NCI-H2227 (cell line): Measurements from ENCODE around the gene MID1IP1.

Experiments used
- DNase-seq: peaks from one replicate; lab custom pipeline; 2025; ENCODE audit not compliant: unreplicated experiment; lab: John Stamatoyannopoulos, UW

Gene MID1IP1, protein sequence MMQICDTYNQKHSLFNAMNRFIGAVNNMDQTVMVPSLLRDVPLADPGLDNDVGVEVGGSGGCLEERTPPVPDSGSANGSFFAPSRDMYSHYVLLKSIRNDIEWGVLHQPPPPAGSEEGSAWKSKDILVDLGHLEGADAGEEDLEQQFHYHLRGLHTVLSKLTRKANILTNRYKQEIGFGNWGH

DNA sequence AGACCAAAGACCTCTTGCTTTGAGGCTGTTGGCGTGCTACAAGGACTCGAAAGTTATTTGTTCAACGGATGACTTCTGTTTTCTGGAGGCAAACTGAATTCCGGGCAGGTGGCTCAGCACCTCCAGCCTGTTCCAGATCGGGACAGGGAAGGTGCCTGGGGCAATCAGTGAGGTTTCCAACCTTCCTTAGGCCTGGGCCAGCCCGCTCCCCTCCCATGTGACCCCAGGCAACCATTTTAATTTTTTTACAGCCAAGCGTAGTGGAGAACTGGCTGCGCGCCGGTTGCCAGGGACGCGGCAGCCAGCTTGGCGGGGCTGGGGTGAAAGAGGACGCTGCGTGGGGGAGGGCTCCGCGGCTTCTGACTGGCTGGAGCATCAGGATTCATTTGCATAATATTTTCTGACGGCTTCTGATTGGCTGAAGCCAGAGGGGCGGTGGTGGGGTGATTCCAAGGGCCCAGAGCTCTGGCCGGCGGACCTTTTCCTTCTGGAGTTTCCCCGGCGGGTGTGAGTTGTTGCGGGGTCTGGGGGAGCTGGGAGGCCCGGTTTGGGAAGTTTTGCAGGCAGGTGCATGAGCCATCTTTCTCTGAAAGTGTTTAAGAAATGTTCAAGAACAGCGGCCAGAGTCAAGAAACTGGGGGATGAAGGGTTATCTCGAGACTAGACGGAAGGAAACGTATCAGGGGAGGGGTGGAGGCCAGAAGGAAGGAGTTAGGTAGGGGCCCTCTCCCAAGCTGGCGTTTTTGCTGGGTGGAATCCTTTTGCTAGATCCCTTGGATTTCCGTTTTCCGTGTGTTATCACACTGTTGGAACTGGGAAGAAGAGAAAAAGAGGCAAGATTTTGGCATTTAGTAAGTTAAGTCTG lies at the start of gene MID1IP1:
Gene MID1IP1 (plus strand): TSS at position 479 of the 865 bp plus-strand sequence. CDS start 3,488 bp downstream, outside the sequence.
- DNase-seq, result peak; percentile 97

DNA sequence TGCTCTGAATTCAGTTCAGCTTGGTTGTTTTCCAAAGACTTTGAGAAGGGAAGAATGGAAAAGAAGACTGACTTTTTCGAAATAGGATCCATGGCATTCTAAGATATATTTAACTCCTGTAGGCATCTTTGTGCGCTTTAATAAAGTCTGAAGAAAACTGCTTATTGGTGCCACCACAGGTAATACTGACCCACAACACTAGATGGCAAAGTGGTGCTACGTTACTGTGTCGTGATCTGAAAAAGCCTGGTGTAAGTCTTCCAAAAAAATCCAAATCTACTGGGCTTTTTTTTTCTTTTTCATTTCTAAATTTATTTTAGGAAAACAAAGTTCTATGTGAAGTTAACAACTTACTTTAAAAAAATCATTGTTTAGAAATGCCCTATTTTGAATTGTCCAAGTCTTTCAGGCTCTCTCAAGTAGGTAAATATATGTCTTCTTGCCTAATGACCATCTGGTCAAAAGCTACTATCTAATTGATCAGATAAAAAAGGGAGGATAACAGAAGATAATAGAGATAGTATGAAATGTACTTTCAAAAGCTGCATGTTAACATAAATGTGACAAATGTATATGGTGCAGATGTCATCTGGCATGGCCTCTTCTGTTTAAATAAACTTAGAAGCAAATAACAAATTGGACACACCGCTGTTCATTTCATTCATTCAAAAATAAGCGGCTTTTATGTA lies 47.0 kb upstream of the MID1IP1 start:
- DNase-seq, result peak; percentile 80

DNA sequence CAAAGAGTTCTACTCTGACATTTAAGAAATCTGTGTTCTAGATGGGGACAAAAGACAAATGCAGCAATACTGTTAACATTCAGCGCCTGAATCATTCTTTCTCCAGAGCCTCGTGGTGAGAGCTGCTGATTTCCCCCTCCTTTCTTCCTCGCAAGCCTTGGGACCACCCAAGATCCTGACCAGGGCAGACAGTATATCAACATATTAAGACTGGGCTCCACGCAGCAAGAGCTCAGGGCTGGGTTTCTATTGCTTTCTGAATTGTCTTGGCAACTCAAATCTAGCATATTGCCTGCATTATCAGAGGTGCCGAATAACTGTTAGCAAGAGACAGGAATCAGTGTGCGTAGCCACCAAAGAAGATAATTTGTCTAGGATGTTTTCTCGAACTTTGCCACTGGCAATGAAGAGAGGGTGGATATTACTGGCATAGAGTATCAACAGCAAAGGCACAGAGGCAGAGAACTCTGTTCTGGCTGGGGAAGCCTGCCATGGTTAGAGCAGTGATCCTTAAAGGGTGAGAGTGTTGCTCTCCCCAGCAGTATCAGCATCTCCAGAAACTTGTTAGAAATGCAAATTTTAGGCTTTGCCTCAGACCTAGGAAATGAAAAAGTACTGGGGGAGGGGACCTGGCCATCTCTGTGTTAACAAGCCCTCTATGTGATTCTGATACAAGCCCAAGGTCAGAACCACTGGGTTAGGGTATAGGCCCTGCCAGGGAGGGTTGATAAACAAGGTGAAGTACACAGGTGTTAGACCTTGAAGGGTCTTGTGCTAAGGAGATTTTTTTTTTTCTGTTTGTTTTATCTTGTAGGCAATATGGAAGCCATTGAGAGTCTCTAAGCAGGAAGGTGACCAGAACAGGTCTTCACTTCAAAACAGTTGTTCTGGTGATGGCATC lies 46.2 kb upstream of the MID1IP1 start:
- DNase-seq, result peak; percentile 23

DNA sequence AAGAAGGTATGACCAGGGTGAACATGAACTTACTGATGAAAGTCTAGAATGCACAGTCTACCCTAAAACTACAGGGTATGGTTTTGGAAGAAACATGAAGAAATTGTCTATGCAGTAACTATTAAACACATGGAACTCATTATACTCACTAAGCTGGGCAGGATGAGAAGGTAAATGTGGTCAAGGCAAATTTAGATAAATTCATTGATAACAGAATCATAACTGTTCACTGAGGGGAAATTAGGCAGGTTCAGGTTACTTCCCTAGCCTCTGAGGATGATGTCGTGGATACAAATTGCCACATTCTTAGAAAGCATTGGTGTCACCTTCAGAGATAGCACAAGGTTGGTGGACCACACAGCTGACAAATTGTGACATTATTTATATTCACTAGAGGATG lies 40.4 kb upstream of the MID1IP1 start:
- no peak for DNase-seq

DNA sequence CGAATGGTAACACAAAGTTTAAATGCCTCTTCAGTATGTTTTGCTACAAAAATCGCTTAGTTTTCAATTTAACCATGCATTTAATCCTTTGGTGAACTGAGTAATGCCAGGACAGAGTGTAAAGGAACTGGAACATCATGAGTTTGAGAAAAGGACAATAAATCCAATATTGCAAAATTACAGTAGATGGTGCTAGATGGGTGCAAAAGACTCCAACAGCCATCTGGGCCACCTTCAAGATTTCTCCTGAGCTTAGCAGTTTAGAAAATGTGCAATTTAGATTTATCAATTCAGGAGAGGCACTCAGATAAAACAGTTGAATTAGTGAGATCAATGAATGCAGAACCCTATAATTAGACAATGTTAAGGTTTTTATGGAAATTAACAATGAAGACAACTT lies 33.2 kb upstream of the MID1IP1 start:
- DNase-seq, result peak; percentile 50

DNA sequence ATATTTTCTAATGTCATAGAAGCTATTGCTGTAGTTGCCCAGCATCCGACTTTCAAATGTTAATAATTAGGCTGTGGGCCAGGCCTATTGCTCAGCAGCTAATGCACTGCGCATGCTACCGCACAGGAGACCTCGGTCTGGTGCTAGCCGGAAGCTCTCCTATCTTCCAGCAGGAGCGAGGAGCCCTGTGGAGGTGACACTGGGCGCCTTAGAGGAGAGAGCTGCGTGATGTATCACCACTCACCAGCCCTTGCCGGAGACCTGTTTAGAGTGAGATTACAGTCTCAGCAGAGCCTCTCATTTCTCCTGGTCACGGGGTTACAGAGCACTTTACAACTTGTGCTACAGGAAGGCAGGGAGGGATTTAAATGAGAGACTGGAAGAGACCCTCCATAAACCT lies 31.1 kb upstream of the MID1IP1 start:
- DNase-seq, result peak; percentile 80

DNA sequence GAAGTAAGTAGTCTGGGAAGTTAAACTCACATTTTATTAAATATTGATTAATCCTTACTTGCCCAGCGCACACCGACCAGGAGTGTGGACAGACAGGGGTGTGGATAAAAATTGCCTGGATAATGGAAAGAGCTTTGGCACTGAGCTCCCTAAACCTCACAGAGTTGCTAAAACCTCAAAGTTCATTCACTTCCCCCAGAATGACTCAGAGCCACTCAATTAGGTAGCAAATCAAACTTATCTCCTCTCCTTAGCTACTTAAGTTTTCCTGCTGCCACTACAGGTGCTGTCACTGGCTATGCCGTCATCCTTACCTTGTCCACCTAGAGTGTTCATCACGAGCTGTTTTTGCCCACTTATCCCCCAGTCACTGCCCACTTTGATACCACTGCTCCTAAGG lies 27.0 kb upstream of the MID1IP1 start:
- no peak for DNase-seq

DNA sequence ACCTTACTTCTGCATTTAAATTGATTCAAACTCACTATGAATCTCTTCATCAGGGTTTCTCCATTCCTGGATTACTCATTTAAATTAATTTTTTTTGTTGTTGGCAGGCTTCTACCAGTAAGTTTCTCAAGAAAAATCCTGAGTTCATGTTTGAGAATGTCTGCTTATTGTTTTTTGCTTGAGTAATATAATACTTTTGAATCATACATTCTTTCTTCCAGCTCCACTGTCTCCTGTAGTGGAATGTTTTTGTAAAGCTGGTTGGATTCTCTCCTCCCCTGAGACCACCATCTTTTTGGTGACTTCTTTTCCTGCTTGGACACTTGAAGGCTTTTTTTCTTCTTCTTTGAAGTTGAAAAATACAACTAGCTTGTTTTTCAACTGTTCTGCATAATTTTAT lies 4.3 kb upstream of the MID1IP1 start:
- no peak for DNase-seq

DNA sequence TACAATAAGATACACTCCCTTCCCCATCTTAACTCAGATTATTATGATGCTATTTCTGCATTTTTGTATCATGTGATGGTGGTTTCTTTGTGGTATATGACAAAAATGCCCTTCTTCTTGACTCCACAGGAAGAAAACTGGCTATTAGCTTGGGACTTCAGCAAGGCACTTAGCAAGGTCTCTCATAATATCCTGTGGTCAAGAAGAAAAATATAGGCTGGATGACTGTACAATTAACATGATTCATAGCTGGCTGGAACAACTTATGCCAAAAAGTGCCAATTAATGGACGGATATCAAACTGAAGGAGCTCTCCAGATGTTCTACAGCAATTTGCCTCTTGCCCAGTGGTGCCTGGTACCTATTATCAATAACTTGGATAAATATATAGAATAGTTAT lies 2.3 kb upstream of the MID1IP1 start:
- peak; percentile 89 for DNase-seq

DNA sequence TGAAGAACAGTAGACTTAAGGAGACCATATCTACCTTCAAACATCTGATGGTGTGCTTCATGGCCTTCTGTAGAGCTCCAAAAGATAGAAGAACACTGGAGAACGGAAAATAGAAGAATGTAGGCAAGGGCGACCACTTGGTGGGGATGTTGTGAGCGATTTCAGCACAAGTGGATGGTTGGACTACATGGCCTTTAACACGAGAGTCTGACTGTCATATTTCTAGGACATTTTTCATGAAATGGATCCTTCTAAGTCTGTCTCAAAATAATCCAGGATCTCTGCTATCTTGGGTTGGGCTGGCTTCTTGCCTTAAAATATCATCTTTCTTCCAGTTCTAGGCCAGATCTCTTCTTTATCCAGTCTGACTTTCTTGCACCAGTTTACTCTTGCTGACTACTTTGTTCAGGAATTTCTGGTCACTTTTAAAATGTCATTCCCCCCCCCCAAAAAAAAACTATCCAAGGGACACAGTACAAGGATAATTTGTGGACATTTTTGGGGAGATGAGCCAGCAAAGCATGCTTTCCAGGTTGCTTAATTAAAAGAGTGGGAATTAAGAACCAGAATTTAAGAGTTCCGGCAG lies 1.2 kb upstream of the MID1IP1 start:
- no peak for DNase-seq

DNA sequence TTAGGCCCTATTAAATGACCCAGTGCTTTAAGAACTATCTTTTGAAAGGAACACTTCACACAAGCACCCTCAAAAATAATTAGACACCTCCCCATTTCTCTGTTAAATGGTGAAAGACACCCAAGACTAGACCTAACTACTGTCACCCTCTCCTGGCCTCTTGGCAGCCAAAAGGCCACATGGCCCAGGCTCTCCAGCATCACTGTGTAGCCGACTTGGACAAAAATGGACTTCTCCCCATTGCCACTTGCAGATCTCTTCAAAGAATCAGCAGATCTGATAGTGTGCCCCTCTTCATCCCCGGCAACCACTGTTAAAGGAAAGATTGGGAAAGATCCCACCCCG lies 2.0 kb downstream of the MID1IP1 start:
- no peak for DNase-seq

DNA sequence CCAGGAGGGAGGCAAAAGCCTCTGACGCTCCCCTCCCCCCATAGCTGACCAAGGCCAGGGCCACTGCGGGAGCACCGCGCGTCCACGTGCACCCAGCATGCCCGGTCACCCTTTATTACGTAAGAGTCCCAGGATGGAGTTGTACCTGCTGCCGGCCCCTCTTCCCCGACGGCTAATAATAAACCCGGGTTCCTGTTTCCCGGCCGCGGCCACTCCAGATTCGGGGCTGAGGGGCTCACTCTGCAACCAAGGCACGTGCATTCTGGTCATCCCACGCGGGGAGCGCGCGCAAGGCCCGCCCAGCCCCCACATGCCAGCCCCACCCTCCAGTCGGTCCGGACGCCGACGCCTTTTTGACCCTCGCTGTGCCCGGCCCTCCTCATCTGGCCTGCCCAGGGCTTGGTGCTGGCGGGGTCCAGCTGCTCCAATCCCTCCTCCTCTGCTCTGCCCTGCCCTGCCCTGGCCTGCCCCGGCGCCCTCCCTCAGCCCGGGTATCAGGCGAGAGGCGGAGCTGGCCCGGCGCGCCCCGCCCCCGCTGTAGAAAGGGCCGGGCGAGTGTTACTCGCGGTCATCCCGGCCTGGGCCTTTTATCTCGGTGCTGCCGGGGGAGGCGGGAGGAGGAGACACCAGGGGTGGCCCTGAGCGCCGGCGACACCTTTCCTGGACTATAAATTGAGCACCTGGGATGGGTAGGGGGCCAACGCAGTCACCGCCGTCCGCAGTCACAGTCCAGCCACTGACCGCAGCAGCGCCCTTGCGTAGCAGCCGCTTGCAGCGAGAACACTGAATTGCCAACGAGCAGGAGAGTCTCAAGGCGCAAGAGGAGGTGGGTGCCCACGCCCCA lies 2.6 kb downstream of the MID1IP1 start:
- peak; percentile 88 for DNase-seq

DNA sequence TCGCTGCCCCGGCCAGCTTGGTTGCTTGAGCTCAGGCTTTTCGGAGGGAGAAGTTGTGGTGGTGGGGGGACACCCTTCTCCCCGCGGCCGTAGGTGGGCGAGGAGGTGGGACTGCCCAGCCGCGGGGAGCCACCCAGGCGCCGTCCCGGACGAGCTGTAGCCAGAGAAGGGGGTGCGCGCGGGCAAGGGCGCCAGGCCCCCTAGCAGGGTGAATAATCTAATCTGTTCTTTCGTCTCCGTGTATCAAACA lies 3.1 kb downstream of the MID1IP1 start:
- DNase-seq, result no peak

DNA sequence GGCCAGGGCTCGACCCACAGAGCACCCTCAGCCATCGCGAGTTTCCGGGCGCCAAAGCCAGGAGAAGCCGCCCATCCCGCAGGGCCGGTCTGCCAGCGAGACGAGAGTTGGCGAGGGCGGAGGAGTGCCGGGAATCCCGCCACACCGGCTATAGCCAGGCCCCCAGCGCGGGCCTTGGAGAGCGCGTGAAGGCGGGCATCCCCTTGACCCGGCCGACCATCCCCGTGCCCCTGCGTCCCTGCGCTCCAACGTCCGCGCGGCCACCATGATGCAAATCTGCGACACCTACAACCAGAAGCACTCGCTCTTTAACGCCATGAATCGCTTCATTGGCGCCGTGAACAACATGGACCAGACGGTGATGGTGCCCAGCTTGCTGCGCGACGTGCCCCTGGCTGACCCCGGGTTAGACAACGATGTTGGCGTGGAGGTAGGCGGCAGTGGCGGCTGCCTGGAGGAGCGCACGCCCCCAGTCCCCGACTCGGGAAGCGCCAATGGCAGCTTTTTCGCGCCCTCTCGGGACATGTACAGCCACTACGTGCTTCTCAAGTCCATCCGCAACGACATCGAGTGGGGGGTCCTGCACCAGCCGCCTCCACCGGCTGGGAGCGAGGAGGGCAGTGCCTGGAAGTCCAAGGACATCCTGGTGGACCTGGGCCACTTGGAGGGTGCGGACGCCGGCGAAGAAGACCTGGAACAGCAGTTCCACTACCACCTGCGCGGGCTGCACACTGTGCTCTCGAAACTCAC lies 3.6 kb downstream of the MID1IP1 start:
- peak; percentile 63 for DNase-seq

DNA sequence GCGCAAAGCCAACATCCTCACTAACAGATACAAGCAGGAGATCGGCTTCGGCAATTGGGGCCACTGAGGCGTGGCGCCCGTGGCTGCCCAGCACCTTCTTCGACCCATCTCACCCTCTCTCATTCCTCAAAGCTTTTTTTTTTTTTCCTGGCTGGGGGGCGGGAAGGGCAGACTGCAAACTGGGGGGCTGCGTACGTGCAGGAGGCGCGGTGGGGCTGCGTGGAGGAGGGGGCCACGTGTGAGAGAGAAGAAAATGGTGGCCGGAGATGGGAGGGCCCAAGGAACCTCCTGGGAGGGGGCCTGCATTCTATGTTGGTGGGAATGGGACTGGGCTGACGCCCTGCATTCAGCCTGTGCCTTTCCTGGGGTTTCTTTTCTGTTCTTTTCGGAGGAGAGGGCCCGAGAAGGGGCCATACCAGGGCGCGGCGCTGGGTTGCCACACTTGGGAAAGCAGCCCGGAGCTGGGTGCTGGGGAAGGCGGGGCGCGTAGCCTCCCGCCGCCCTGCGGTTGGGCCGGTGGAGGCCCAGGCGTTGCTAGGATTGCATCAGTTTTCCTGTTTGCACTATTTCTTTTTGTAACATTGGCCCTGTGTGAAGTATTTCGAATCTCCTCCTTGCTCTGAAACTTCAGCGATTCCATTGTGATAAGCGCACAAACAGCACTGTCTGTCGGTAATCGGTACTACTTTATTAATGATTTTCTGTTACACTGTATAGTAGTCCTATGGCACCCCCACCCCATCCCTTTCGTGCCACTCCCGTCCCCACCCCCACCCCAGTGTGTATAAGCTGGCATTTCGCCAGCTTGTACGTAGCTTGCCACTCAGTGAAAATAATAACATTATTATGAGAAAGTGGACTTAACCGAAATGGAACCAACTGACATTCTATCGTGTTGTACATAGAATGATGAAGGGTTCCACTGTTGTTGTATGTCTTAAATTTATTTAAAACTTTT lies 4.5 kb downstream of the MID1IP1 start:
- peak; percentile 69 for DNase-seq

DNA sequence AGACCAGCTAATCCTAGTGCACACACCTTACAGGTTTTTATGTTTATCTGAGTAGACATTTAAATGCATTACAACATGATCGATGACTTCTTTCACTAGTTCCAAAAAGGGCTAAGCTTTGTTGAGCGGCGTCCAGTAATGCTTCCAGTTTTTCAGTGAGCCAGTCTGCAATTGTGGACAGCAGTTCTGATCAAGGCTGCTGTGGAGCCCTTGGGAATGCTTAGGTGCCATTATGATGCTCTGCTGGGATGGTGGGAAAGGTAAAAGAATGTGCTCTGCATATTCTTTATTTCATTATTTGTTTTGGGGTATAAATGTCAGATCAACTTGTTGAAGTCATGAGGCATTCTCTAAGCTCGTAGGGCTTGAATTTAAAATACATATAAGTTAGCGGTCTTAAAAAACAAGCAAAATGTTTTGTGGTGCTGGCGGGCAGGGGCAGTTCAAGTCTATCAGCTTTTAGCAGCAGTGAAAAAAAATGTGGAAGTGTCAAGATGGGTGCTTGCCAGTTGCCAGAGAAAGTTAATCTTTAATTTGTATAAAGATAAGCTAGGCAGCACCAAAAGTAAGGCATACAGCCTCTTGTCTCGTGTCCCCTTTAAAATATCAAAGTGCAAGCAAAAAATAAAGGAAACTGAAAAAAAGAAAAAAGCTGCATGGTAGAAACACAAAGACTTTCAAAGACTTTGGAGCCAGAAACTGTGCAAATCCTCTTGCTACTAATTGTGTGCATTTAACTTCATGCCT lies 5.8 kb downstream of the MID1IP1 start:
- DNase-seq, result no peak

DNA sequence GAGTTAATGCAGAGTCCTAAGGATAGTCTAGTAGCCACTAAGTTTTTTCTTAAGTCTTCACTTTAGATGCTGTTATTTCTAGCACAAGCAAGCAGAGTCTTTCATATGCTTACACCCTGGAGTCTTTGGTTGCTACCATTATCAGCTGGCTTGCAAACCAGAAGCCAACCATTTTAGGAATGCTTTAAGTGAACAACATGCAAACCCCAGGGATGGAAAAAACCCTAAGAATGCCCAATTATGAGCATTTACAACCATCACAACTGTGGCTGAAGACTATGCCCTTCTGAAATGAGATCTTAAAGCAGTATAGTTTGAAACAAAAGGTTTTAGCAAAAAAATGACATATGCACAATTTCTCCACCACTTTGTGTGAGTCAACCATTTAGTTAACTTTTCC lies 6.6 kb downstream of the MID1IP1 start:
- no peak for DNase-seq
